ENCODE results near the gene EPC2.
A peak's percentile ranks its signal among the peaks of the same experiment; 100 is the strongest.

Gene EPC2

GRCh38 chr2:148720501-148721001, 76.0 kb downstream of the EPC2 start:
- in situ Hi-C loops (cut with HindIII; ENCODE audit: low sequenced_read_pairs): no loop called here

GRCh38 chr2:148721520-148721931, 77.0 kb downstream of the EPC2 start:
- no peak overlapping the region for H3K4me3 ChIP-seq (ENCODE audit: low read depth, low read length)
- in situ Hi-C loops (cut with HindIII; ENCODE audit: low sequenced_read_pairs): no loop called here
- no peak for TF ChIP-seq CTCF (IDR thresholded peaks at IDR 0.05; ENCODE audit: low read depth, low read length)
- peak; percentile 6 for DNase-seq (ENCODE audit: low read depth, low spot score)

More at GRCh38 chr2:148720501-148721001, 76.0 kb downstream of the EPC2 start:
- H3K4me3 ChIP-seq (ENCODE audit: low read depth, low read length): no peak overlapping the region
- no peak for TF ChIP-seq CTCF (IDR thresholded peaks at IDR 0.05; ENCODE audit: low read depth, low read length)
- peak; percentile 23 for DNase-seq (ENCODE audit: low read depth, low spot score)

GRCh38 chr2:148721991-148722777, 77.6 kb downstream of the EPC2 start:
- no peak overlapping the region for H3K4me3 ChIP-seq (ENCODE audit: low read depth, low read length)
- TF ChIP-seq CTCF (IDR thresholded peaks at IDR 0.05; ENCODE audit: low read depth, low read length): no peak
- peak; percentile 16 for DNase-seq (ENCODE audit: low read depth, low spot score)
- in situ Hi-C loops (cut with HindIII; ENCODE audit: low sequenced_read_pairs): no loop called here

- TF ChIP-seq CTCF (IDR thresholded peaks at IDR 0.05; ENCODE audit: low read depth, low read length): no peak
- no peak for DNase-seq (ENCODE audit: low read depth, low spot score)
- in situ Hi-C loops (cut with HindIII; ENCODE audit: low sequenced_read_pairs): no loop called here
Measured at GRCh38 chr2:148725564-148725963, 81.0 kb downstream of the EPC2 start.

GRCh38 chr2:148726228-148726627, 81.7 kb downstream of the EPC2 start:
- no peak overlapping the region for H3K4me3 ChIP-seq (ENCODE audit: low read depth, low read length)
- in situ Hi-C loops (cut with HindIII; ENCODE audit: low sequenced_read_pairs): no loop called here
- no peak for TF ChIP-seq CTCF (IDR thresholded peaks at IDR 0.05; ENCODE audit: low read depth, low read length)

More at GRCh38 chr2:148725564-148725963, 81.0 kb downstream of the EPC2 start:
- no peak overlapping the region for H3K4me3 ChIP-seq (ENCODE audit: low read depth, low read length)

GRCh38 chr2:148730085-148730484, 85.5 kb downstream of the EPC2 start:
- in situ Hi-C loops (cut with HindIII; ENCODE audit: low sequenced_read_pairs): no loop called here
- H3K4me3 ChIP-seq (ENCODE audit: low read depth, low read length): no peak overlapping the region
- DNase-seq (ENCODE audit: low read depth, low spot score): peak; percentile 9
- no peak for TF ChIP-seq CTCF (IDR thresholded peaks at IDR 0.05; ENCODE audit: low read depth, low read length)

More at GRCh38 chr2:148726228-148726627, 81.7 kb downstream of the EPC2 start:
- DNase-seq (ENCODE audit: low read depth, low spot score): no peak
